GM21390 (cell line): ENCODE data around the gene SLC7A8.

Source experiments
- ATAC-seq: cut with Tn5 transposase; IDR thresholded peaks from one replicate; pipeline ENCODE4 v1.9.1; 2021; ENCODE audit not compliant: unreplicated experiment

The SLC7A8 gene

GRCh38 chr14:23183158-23183470, 346 bp downstream of the SLC7A8 start:
- ATAC-seq: no peak

GRCh38 chr14:23182372-23183157, 895 bp downstream of the SLC7A8 start:
- ATAC-seq: no peak

GRCh38 chr14:23181946-23182345, 1.5 kb downstream of the SLC7A8 start:
- ATAC-seq: no peak

- no peak for ATAC-seq
These were observed 2.0 kb downstream of the SLC7A8 start for GRCh38 chr14:23181453-23181852.

GRCh38 chr14:23177181-23177580, 6.3 kb downstream of the SLC7A8 start:
- ATAC-seq: no peak

GRCh38 chr14:23175823-23176222, 7.6 kb downstream of the SLC7A8 start:
- ATAC-seq: no peak

- ATAC-seq: no peak
These were observed 8.9 kb downstream of the SLC7A8 start for GRCh38 chr14:23174296-23175184.

- no peak for ATAC-seq
These were observed 9.7 kb downstream of the SLC7A8 start for GRCh38 chr14:23173796-23174195.

- ATAC-seq: no peak
These were observed 10.4 kb downstream of the SLC7A8 start for GRCh38 chr14:23173031-23173430.

- no peak for ATAC-seq
These were observed 10.9 kb downstream of the SLC7A8 start for GRCh38 chr14:23172574-23172973.

GRCh38 chr14:23172096-23172495, 11.4 kb downstream of the SLC7A8 start:
- no peak for ATAC-seq

- ATAC-seq: no peak
These were observed 12.1 kb downstream of the SLC7A8 start for GRCh38 chr14:23171222-23171975.

- ATAC-seq: no peak
These were observed 13.8 kb downstream of the SLC7A8 start for GRCh38 chr14:23169622-23170021.

GRCh38 chr14:23168246-23168645, 15.2 kb downstream of the SLC7A8 start:
- ATAC-seq: no peak

- no peak for ATAC-seq
These were observed 16.2 kb downstream of the SLC7A8 start for GRCh38 chr14:23167116-23167847.

- no peak for ATAC-seq
These were observed 18.5 kb downstream of the SLC7A8 start for GRCh38 chr14:23164949-23165348.

- no peak for ATAC-seq
These were observed 19.2 kb downstream of the SLC7A8 start for GRCh38 chr14:23164250-23164649.

- no peak for ATAC-seq
These were observed 19.6 kb downstream of the SLC7A8 start for GRCh38 chr14:23163830-23164229.

GRCh38 chr14:23162800-23163199, 20.7 kb downstream of the SLC7A8 start:
- ATAC-seq: no peak

GRCh38 chr14:23162005-23162404, 21.5 kb downstream of the SLC7A8 start:
- ATAC-seq: no peak
